HCT116 (cell line): ENCODE results near the gene PARVG.

Experiments used
- CBX3 ChIP-seq: IDR thresholded peaks from 2 replicates; pipeline ENCODE4 v1.6.1; 2012; ENCODE audit warnings: low read depth
- EZH2phosphoT487 ChIP-seq: fragments of 200-600 bp; IDR thresholded peaks from 2 replicates; pipeline ENCODE4 v1.6.1; 2018; ENCODE audit warnings: antibody characterized with exemption, borderline replicate concordance
- POLR2A ChIP-seq: IDR thresholded peaks from 2 replicates; pipeline ENCODE4 v1.7.0; 2011; ENCODE audit warnings: borderline replicate concordance; ENCODE audit not compliant: insufficient read depth, insufficient read length; ENCODE audit errors: extremely low read depth
- POLR2AphosphoS5 ChIP-seq: IDR thresholded peaks from 2 replicates; pipeline ENCODE4 v1.6.1; 2011; ENCODE audit warnings: mild to moderate bottlenecking, low read depth, low read length, moderate library complexity
- RAD21 ChIP-seq: IDR thresholded peaks from 2 replicates; pipeline ENCODE4 v1.6.1; 2012; ENCODE audit warnings: low read depth, mild to moderate bottlenecking
- SIN3A ChIP-seq: IDR thresholded peaks from 2 replicates; pipeline ENCODE4 v1.6.1; 2012; ENCODE audit warnings: low read depth
- TCF7L2 ChIP-seq: IDR thresholded peaks from 2 replicates; pipeline ENCODE4 v1.7.0; 2011; ENCODE audit warnings: borderline replicate concordance, inconsistent platforms; ENCODE audit not compliant: insufficient read depth, insufficient read length; ENCODE audit errors: extremely low read depth
- TF ChIP-seq, protein P1 (sequence below): IDR thresholded peaks from 2 replicates; pipeline ENCODE4 v1.6.1; 2011; ENCODE audit warnings: mild to moderate bottlenecking, low read length, moderate library complexity; ENCODE audit not compliant: insufficient replicate concordance; ENCODE audit errors: extremely low read depth
- TF ChIP-seq, protein P2 (sequence below), 3 experiments: fragments of 200-600 bp in 1 of 3; sonication (generic) in 1 of 3; IDR thresholded peaks in 2 of 3; conservative IDR thresholded peaks in 1 of 3; 2 replicates each; pipeline ENCODE4 v1.5.1; 2012 to 2017; ENCODE audit warnings: low read depth in 2 of 3, low read length in 2 of 3, antibody characterized with exemption in 1 of 3, borderline replicate concordance in 1 of 3, control low read depth in 1 of 3, mild to moderate bottlenecking in 1 of 3, mixed read lengths in 1 of 3, mixed run types in 1 of 3, moderate library complexity in 1 of 3; ENCODE audit not compliant: insufficient read depth in 1 of 3

- TF ChIP-seq, protein P1, sequence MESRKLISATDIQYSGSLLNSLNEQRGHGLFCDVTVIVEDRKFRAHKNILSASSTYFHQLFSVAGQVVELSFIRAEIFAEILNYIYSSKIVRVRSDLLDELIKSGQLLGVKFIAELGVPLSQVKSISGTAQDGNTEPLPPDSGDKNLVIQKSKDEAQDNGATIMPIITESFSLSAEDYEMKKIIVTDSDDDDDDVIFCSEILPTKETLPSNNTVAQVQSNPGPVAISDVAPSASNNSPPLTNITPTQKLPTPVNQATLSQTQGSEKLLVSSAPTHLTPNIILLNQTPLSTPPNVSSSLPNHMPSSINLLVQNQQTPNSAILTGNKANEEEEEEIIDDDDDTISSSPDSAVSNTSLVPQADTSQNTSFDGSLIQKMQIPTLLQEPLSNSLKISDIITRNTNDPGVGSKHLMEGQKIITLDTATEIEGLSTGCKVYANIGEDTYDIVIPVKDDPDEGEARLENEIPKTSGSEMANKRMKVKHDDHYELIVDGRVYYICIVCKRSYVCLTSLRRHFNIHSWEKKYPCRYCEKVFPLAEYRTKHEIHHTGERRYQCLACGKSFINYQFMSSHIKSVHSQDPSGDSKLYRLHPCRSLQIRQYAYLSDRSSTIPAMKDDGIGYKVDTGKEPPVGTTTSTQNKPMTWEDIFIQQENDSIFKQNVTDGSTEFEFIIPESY, result no peak
- TF ChIP-seq POLR2AphosphoS5 (no peak), EZH2phosphoT487 (no peak), TCF7L2 (no peak), RAD21 (no peak), POLR2A (no peak), SIN3A (no peak), CBX3 (no peak)
- TF ChIP-seq, protein P2, sequence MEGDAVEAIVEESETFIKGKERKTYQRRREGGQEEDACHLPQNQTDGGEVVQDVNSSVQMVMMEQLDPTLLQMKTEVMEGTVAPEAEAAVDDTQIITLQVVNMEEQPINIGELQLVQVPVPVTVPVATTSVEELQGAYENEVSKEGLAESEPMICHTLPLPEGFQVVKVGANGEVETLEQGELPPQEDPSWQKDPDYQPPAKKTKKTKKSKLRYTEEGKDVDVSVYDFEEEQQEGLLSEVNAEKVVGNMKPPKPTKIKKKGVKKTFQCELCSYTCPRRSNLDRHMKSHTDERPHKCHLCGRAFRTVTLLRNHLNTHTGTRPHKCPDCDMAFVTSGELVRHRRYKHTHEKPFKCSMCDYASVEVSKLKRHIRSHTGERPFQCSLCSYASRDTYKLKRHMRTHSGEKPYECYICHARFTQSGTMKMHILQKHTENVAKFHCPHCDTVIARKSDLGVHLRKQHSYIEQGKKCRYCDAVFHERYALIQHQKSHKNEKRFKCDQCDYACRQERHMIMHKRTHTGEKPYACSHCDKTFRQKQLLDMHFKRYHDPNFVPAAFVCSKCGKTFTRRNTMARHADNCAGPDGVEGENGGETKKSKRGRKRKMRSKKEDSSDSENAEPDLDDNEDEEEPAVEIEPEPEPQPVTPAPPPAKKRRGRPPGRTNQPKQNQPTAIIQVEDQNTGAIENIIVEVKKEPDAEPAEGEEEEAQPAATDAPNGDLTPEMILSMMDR (IDR thresholded peaks at IDR 0.05 in 2 of 3, conservative IDR thresholded peaks at IDR 0.05 in 1 of 3; ENCODE audit: borderline replicate concordance in 1 of 3, insufficient read depth in 1 of 3, low read depth in 2 of 3, low read length in 2 of 3), result no peak
Measured at GRCh38 chr22:44201665-44202064, 20.9 kb downstream of the PARVG start.
